GM12878 (cell line): ENCODE results near the gene TGFB3. TPM values are rescaled to one million over a fixed set of nuclear protein-coding genes. Genes with fewer than 3 reads are reported as not detected.

Source experiments
- ATAC-seq: fragments of 200-7000 bp; cut with Tn5 transposase; 3 replicates; pipeline ENCODE4 v1.9.1; 2020; ENCODE audit warnings: mild to moderate bottlenecking, moderate library complexity
- BruUV-seq: library from RNA; stranded (reverse); fragments of 400-500 nt; replicated peaks from 2 replicates; lab custom pipeline; 2021; lab: Mats Ljungman, UMichigan
- CTCF ChIA-PET: fragments of 300-600 bp; sonication (Branson Sonifier 250); formaldehyde crosslinking; extraction: SDS; loops from one replicate; lab custom pipeline; 2021; ENCODE audit warnings: inconsistent platforms; lab: Yijun Ruan, JAX
- POLR2A ChIA-PET: fragments of 350-600 bp; formaldehyde crosslinking; extraction: SDS; loops from one replicate; lab custom pipeline; 2021; ENCODE audit warnings: inconsistent platforms; lab: Charles Lee
- RAD21 ChIA-PET: fragments of 300-600 bp; sonication (Branson Sonifier 250); formaldehyde crosslinking; loops from one replicate; lab custom pipeline; 2023; ENCODE audit warnings: antibody characterized with exemption; ENCODE audit not compliant: unreplicated experiment; lab: Charles Lee
- SMC1A ChIA-PET: fragments of 300-600 bp; sonication (Branson Sonifier 250); formaldehyde crosslinking; loops from one replicate; lab custom pipeline; 2023; ENCODE audit not compliant: unreplicated experiment, uncharacterized antibody; lab: Charles Lee
- DNase-seq: peaks from one replicate; pipeline ENCODE4 v3.0.0-alpha.2; 2011; ENCODE audit warnings: low read depth, low spot score
- FAIRE-seq: peaks from 3 replicates; lab custom pipeline; 2011; peaks lifted over from hg19 to GRCh38; lab: Jason Lieb, UNC
- H2AFZ ChIP-seq: 2 replicates; pipeline ENCODE4 v1.6.0; 2011; ENCODE audit warnings: low read depth, low read length, control low read depth; ENCODE audit not compliant: control insufficient read depth
- H3K27ac ChIP-seq: 2 replicates; pipeline ENCODE4 v1.5.1; 2011; ENCODE audit warnings: control low read depth; ENCODE audit not compliant: control insufficient read depth, insufficient read depth
- H3K27me3 ChIP-seq, 2 experiments: replicated peaks in 1 of 2; 2 replicates each; pipeline versions ENCODE4 v1.6.0 to v1.6.1; 2011; ENCODE audit warnings: low read length in 1 of 2; ENCODE audit not compliant: control insufficient read depth in 2 of 2, insufficient read depth in 2 of 2
- H3K36me3 ChIP-seq, 2 experiments: 2 replicates each; pipeline ENCODE4 v1.5.1; 2011; ENCODE audit warnings: low read length in 1 of 2; ENCODE audit not compliant: control insufficient read depth in 2 of 2, insufficient read depth in 2 of 2
- H3K4me1 ChIP-seq: 2 replicates; pipeline ENCODE4 v1.6.1; 2011; ENCODE audit warnings: mild to moderate bottlenecking, low read length, moderate library complexity, mixed read lengths; ENCODE audit not compliant: control insufficient read depth, insufficient read depth
- H3K4me2 ChIP-seq: 2 replicates; pipeline ENCODE4 v1.6.0; 2011; ENCODE audit warnings: control low read depth; ENCODE audit not compliant: control insufficient read depth, insufficient read depth
- H3K4me3 ChIP-seq: fragments of 200-600 bp; sonication (generic); 2 replicates; pipeline ENCODE4 v1.5.1; 2016
- H3K79me2 ChIP-seq: 2 replicates; pipeline ENCODE4 v1.6.0; 2011; ENCODE audit warnings: low read length; ENCODE audit not compliant: control insufficient read depth, insufficient read depth
- H3K9ac ChIP-seq: 2 replicates; pipeline ENCODE4 v1.8.0; 2011; ENCODE audit warnings: low read length, control low read depth, mixed read lengths; ENCODE audit not compliant: control insufficient read depth, insufficient read depth
- H3K9me3 ChIP-seq: replicated peaks from 3 replicates; pipeline ENCODE4 v1.5.1; 2011; ENCODE audit warnings: mild to moderate bottlenecking, low read length; ENCODE audit not compliant: control insufficient read depth, insufficient read depth
- H4K20me1 ChIP-seq: 2 replicates; pipeline ENCODE4 v1.6.0; 2011; ENCODE audit not compliant: control insufficient read depth, insufficient read depth
- EP300 ChIP-seq, 2 experiments: fragments of 150-350 bp in 1 of 2; IDR thresholded peaks; 2 replicates each; pipeline ENCODE4 v1.6.1; 2011 to 2012; ENCODE audit warnings: low read depth in 2 of 2, low read length in 2 of 2, borderline replicate concordance in 1 of 2, improper control_type of control experiment in 1 of 2, inconsistent platforms in 1 of 2; ENCODE audit not compliant: control insufficient read depth in 1 of 2
- NKRF ChIP-seq: fragments of 450-650 bp; conservative IDR thresholded peaks from 2 replicates; pipeline ENCODE4 v1.6.1; 2017; ENCODE audit warnings: mild to moderate bottlenecking, moderate library complexity
- PAX5 ChIP-seq: IDR thresholded peaks from 2 replicates; pipeline ENCODE4 v1.6.1; 2011; ENCODE audit warnings: low read depth, low read length, borderline replicate concordance
- RAD51 ChIP-seq: fragments of 450-650 bp; IDR thresholded peaks from 2 replicates; pipeline ENCODE4 v1.6.1; 2016; ENCODE audit warnings: moderate library complexity, mild to moderate bottlenecking, inconsistent platforms
- ZNF687 ChIP-seq: fragments of 450-650 bp; IDR thresholded peaks from 2 replicates; pipeline ENCODE4 v1.6.1; 2017; ENCODE audit warnings: mild to moderate bottlenecking, moderate library complexity
- ZSCAN29 ChIP-seq: fragments of 450-650 bp; IDR thresholded peaks from 2 replicates; pipeline ENCODE4 v1.6.1; 2017; ENCODE audit warnings: mild to moderate bottlenecking, moderate library complexity
- WGBS: methylation state at CpG from one replicate; pipeline ENCODE4 v1.1.6; 2016; ENCODE audit warnings: low lambda C conversion rate; ENCODE audit not compliant: insufficient replicate concordance, insufficient coverage; ENCODE audit errors: missing lambda C conversion rate; 5-methylcytosine and 5-hydroxymethylcytosine counted together
- in situ Hi-C: fragments of 300-500 bp; cut with MboI; formaldehyde crosslinking; loops from 9 replicates; pipeline ENCODE4 v1.14.3; 2018; ENCODE audit warnings: mixed read lengths
- intact Hi-C: fragments of 100-400 bp; cut with micrococcal nuclease; formaldehyde crosslinking; loops from one replicate; pipeline ENCODE4 v1.14.2; 2022; ENCODE audit not compliant: unreplicated experiment
- polyA plus RNA-seq, 11 experiments: library from polyadenylated mRNA; depleted of rRNA in 4 of 11; unstranded in 6 of 11; stranded (reverse) in 5 of 11; fragments of >200 nt; fragmentation: Nextera tagmentation in 4 of 11; fragmentation: Illumina TruSeq in 1 of 11; extraction: Ambion mirVana in 4 of 11; extraction: Trizol in 1 of 11; gene quantifications; 1 replicate in 1 of 11; 2 replicates in 10 of 11; pipeline versions ENCODE4 v1.2.1 to v1.2.3, GENCODE V29; 2011 to 2016; ENCODE audit warnings: inconsistent platforms in 2 of 11, missing spikeins in 2 of 11, low read depth in 1 of 11
- total RNA-seq, 4 experiments: library from RNA; depleted of rRNA in 3 of 4; stranded (reverse); fragments of >200 nt in 3 of 4; fragmentation: Illumina TruSeq in 1 of 4; extraction: Trizol in 1 of 4; gene quantifications; 2 replicates each; pipeline versions ENCODE4 v1.2.1 to v1.2.3, GENCODE V29; 2013 to 2021

The TGFB3 gene
- total and polyA plus RNA-seq, 10 of the 15 experiments (the other 5 are each of a cell fraction or from before 2014, with no cell fraction given), result 0.27 to 2.6 (median 0.82) TPM

- intact Hi-C loops (no loop called here), in situ Hi-C loops (no loop called here)
- peaks cover 0 to 7% of the 10 kb centered on the region in 2 experiments; a peak in 1 of 4 replicates for H3K36me3 ChIP-seq
- SMC1A ChIA-PET, result interaction anchor here (1.3 to 1.6 kb wide), 2 partner anchors 23 to 28 kb away, joined by 3 to 4 read pairs; no protein-coding TSS in a partner anchor
- CTCF ChIA-PET, result interaction anchor here (0.9 kb wide), 1 partner anchor 28 kb away, joined by 3 read pairs; no protein-coding TSS in a partner anchor
- peaks cover 9% of the 10 kb centered on the region for H3K4me1 ChIP-seq
- H4K20me1 ChIP-seq, result no peaks in the 10 kb centered on the region
- FAIRE-seq (no peak), DNase-seq (no peak), ATAC-seq (no peak)
- no peak overlapping the region; the same call in 1 of the 2 replicates for H3K27ac ChIP-seq
- peaks cover 3% of the 10 kb centered on the region for H3K9me3 ChIP-seq
- no peak overlapping the region for H3K9ac ChIP-seq
- BruUV-seq, result no TSS peak
- POLR2A ChIA-PET, result interaction anchor here (0.6 kb wide), 1 partner anchor 23 kb away, joined by 3 read pairs; no protein-coding TSS in a partner anchor
- 95% methylated on average over 2 of the region's 2 CpGs for WGBS
- no peak overlapping the region for H2AFZ ChIP-seq
- H3K27me3 ChIP-seq, result no peaks in the 10 kb centered on the region
- H3K79me2 ChIP-seq, result no peaks in the 10 kb centered on the region
- no peak overlapping the region for H3K4me2 ChIP-seq
- TF ChIP-seq RAD51, result no peak
- TF ChIP-seq EP300 (IDR thresholded peaks at IDR 0.05; ENCODE audit: borderline replicate concordance in 1 of 2, control insufficient read depth in 1 of 2, low read depth in 2 of 2, low read length in 2 of 2), result no peak
- TF ChIP-seq NKRF, result no peak
- no peak for TF ChIP-seq ZNF687
- no peak for TF ChIP-seq PAX5
- TF ChIP-seq ZSCAN29, result no peak
- no peak overlapping the region for H3K4me3 ChIP-seq
- RAD21 ChIA-PET, result no interaction called here
These were observed 41.2 kb upstream of the TGFB3 start for GRCh38 chr14:76022991-76023390.
